PC-9 (cell line): ENCODE results near the gene PCDHGC4. TPM values are rescaled to one million over a fixed set of nuclear protein-coding genes. Genes with fewer than 3 reads are reported as not detected.

Experiments used
- BruUV-seq: library from RNA; stranded (reverse); fragments of 400-500 nt; replicated peaks from 2 replicates; lab custom pipeline; 2021; lab: Mats Ljungman, UMichigan
- CTCF ChIA-PET: fragments of 300-600 bp; sonication (Branson Sonifier 250); formaldehyde crosslinking; loops from one replicate; lab custom pipeline; 2022; ENCODE audit warnings: antibody characterized with exemption; lab: Charles Lee
- POLR2A ChIA-PET: fragments of 300-600 bp; sonication (Branson Sonifier 250); formaldehyde crosslinking; loops from one replicate; lab custom pipeline; 2022; ENCODE audit warnings: antibody characterized with exemption; ENCODE audit not compliant: unreplicated experiment; lab: Charles Lee
- DNase-seq, 2 experiments: peaks; one replicate each; pipeline versions ENCODE4 v3.0.0 to v3.0.0-alpha.2; 2015 to 2022; ENCODE audit warnings: mixed read lengths in 1 of 2
- H2AFZ ChIP-seq: fragments of 200-600 bp; sonication (generic); 2 replicates; pipeline ENCODE4 v1.8.1; 2017; ENCODE audit warnings: antibody characterized with exemption
- H3F3A ChIP-seq: fragments of 200-600 bp; sonication (generic); 2 replicates; pipeline ENCODE4 v1.8.1; 2017; ENCODE audit warnings: antibody characterized with exemption, mild to moderate bottlenecking, low read depth; ENCODE audit not compliant: insufficient read depth
- H3K27ac ChIP-seq: fragments of 200-600 bp; sonication (generic); 2 replicates; pipeline ENCODE4 v1.6.1; 2016; ENCODE audit warnings: mixed run types
- H3K27me3 ChIP-seq: fragments of 200-600 bp; sonication (generic); 2 replicates; pipeline ENCODE4 v1.6.1; 2016; ENCODE audit warnings: low read depth, mixed run types; ENCODE audit not compliant: insufficient read depth
- H3K36me3 ChIP-seq: fragments of 200-600 bp; sonication (generic); 2 replicates; pipeline ENCODE4 v1.6.1; 2016; ENCODE audit warnings: low read depth, mixed run types
- H3K4me1 ChIP-seq: fragments of 200-600 bp; sonication (generic); replicated peaks from 2 replicates; pipeline ENCODE4 v1.6.1; 2016; ENCODE audit warnings: mixed run types; ENCODE audit not compliant: insufficient read depth
- H3K4me2 ChIP-seq: fragments of 200-600 bp; sonication (generic); 2 replicates; pipeline ENCODE4 v1.6.1; 2017; ENCODE audit warnings: mixed run types
- H3K4me3 ChIP-seq: fragments of 200-600 bp; sonication (generic); 2 replicates; pipeline ENCODE4 v1.6.1; 2016; ENCODE audit warnings: mixed run types
- H3K79me2 ChIP-seq: fragments of 200-600 bp; sonication (generic); 2 replicates; pipeline ENCODE4 v1.6.1; 2017; ENCODE audit warnings: low read depth, mixed run types
- H3K9me2 ChIP-seq: fragments of 200-600 bp; sonication (generic); 2 replicates; pipeline ENCODE4 v1.8.1; 2017; ENCODE audit warnings: mild to moderate bottlenecking; ENCODE audit not compliant: insufficient read depth
- H3K9me3 ChIP-seq: fragments of 200-600 bp; sonication (generic); 2 replicates; pipeline ENCODE4 v1.8.1; 2016; ENCODE audit warnings: low read depth; ENCODE audit not compliant: insufficient read depth
- H4K20me1 ChIP-seq: fragments of 200-600 bp; sonication (generic); 2 replicates; pipeline ENCODE4 v1.8.1; 2017; ENCODE audit not compliant: insufficient read depth
- EZH2 ChIP-seq: fragments of 200-600 bp; sonication (generic); IDR thresholded peaks from 2 replicates; pipeline ENCODE4 v1.8.0; 2017; ENCODE audit warnings: antibody characterized with exemption, low read depth
- intact Hi-C: fragments of 100-400 bp; cut with micrococcal nuclease; formaldehyde crosslinking; loops from one replicate; pipeline ENCODE4 v1.10.0; 2022; ENCODE audit not compliant: unreplicated experiment
- total RNA-seq: library from RNA; stranded (reverse); gene quantifications from 2 replicates; pipeline ENCODE4 v1.2.3, GENCODE V29; 2021
- TF ChIP-seq, protein P1 (sequence below): fragments of 200-600 bp; sonication (generic); conservative IDR thresholded peaks from 2 replicates; pipeline ENCODE4 v1.6.1; 2017; ENCODE audit warnings: mixed run types, antibody characterized with exemption, mild to moderate bottlenecking, moderate library complexity

Gene PCDHGC4
- total RNA-seq, 1 experiment from 2014 or later, result not detected

GRCh38 chr5:141489841-141490240, 5.0 kb downstream of the PCDHGC4 start:
- H3K4me2 ChIP-seq, result no peak overlapping the region
- peaks cover 32% of the 10 kb centered on the region for H3K27me3 ChIP-seq
- no peaks in the 10 kb centered on the region for H3K79me2 ChIP-seq
- POLR2A ChIA-PET, result no interaction called here
- no TSS peak for BruUV-seq
- TF ChIP-seq, protein P1, sequence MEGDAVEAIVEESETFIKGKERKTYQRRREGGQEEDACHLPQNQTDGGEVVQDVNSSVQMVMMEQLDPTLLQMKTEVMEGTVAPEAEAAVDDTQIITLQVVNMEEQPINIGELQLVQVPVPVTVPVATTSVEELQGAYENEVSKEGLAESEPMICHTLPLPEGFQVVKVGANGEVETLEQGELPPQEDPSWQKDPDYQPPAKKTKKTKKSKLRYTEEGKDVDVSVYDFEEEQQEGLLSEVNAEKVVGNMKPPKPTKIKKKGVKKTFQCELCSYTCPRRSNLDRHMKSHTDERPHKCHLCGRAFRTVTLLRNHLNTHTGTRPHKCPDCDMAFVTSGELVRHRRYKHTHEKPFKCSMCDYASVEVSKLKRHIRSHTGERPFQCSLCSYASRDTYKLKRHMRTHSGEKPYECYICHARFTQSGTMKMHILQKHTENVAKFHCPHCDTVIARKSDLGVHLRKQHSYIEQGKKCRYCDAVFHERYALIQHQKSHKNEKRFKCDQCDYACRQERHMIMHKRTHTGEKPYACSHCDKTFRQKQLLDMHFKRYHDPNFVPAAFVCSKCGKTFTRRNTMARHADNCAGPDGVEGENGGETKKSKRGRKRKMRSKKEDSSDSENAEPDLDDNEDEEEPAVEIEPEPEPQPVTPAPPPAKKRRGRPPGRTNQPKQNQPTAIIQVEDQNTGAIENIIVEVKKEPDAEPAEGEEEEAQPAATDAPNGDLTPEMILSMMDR, result no peak
- TF ChIP-seq EZH2, result no peak
- H3K9me2 ChIP-seq, result no peaks in the 10 kb centered on the region
- H3K9me3 ChIP-seq, result no peaks in the 10 kb centered on the region
- no peaks in the 10 kb centered on the region for H3K4me1 ChIP-seq
- no peak overlapping the region for H2AFZ ChIP-seq
- intact Hi-C loops, result no loop called here
- no peak overlapping the region for H3K4me3 ChIP-seq
- H3F3A ChIP-seq, result no peaks in the 10 kb centered on the region
- H4K20me1 ChIP-seq, result no peaks in the 10 kb centered on the region
- no peaks in the 10 kb centered on the region for H3K36me3 ChIP-seq
- CTCF ChIA-PET, result no interaction called here
- H3K27ac ChIP-seq, result no peak overlapping the region
- no peak for DNase-seq

DNA sequence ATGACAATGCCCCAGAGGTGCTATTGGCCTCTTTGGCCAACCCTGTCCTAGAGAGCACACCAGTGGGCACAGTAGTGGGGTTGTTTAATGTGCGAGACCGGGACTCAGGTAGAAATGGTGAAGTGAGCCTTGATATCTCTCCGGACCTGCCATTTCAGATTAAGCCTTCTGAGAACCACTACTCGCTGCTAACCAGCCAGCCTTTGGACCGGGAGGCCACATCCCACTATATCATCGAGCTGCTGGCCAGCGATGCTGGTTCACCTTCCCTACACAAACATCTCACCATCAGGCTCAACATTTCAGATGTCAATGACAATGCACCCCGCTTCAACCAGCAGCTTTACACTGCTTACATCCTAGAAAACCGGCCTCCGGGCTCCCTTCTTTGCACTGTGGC, 5.4 kb downstream of the PCDHGC4 start:
- H4K20me1 ChIP-seq, result no peaks in the 10 kb centered on the region
- TF ChIP-seq, protein P1, result no peak
- TF ChIP-seq EZH2, result no peak
- no peak overlapping the region for H3K27ac ChIP-seq
- no peak overlapping the region for H2AFZ ChIP-seq
- no peaks in the 10 kb centered on the region for H3K79me2 ChIP-seq
- H3K36me3 ChIP-seq, result no peaks in the 10 kb centered on the region
- ChIA-PET CTCF (no interaction called here), POLR2A (no interaction called here)
- H3K4me3 ChIP-seq, result no peak overlapping the region
- BruUV-seq, result no TSS peak
- H3K27me3 ChIP-seq, result peaks cover 35% of the 10 kb centered on the region
- intact Hi-C loops, result no loop called here
- no peaks in the 10 kb centered on the region for H3K9me2 ChIP-seq
- no peaks in the 10 kb centered on the region for H3K4me1 ChIP-seq
- no peak for DNase-seq
- H3K9me3 ChIP-seq, result no peaks in the 10 kb centered on the region
- H3F3A ChIP-seq, result no peaks in the 10 kb centered on the region
- no peak overlapping the region for H3K4me2 ChIP-seq

GRCh38 chr5:141490771-141491170, 5.9 kb downstream of the PCDHGC4 start:
- H4K20me1 ChIP-seq, result no peaks in the 10 kb centered on the region
- H3K4me3 ChIP-seq, result no peak overlapping the region
- no peak for TF ChIP-seq EZH2
- TF ChIP-seq, protein P1, result no peak
- no peaks in the 10 kb centered on the region for H3K79me2 ChIP-seq
- CTCF ChIA-PET, result no interaction called here
- H3K9me3 ChIP-seq, result no peaks in the 10 kb centered on the region
- H2AFZ ChIP-seq, result no peak overlapping the region
- DNase-seq, result no peak
- no peak overlapping the region for H3K27ac ChIP-seq
- no peaks in the 10 kb centered on the region for H3K4me1 ChIP-seq
- H3K36me3 ChIP-seq, result no peaks in the 10 kb centered on the region
- no peak overlapping the region for H3K4me2 ChIP-seq
- H3F3A ChIP-seq, result no peaks in the 10 kb centered on the region
- H3K9me2 ChIP-seq, result no peaks in the 10 kb centered on the region
- BruUV-seq, result no TSS peak
- POLR2A ChIA-PET, result no interaction called here
- peaks cover 37% of the 10 kb centered on the region for H3K27me3 ChIP-seq
- intact Hi-C loops, result no loop called here
